Measurements from ENCODE around the gene MITF.

DNA sequence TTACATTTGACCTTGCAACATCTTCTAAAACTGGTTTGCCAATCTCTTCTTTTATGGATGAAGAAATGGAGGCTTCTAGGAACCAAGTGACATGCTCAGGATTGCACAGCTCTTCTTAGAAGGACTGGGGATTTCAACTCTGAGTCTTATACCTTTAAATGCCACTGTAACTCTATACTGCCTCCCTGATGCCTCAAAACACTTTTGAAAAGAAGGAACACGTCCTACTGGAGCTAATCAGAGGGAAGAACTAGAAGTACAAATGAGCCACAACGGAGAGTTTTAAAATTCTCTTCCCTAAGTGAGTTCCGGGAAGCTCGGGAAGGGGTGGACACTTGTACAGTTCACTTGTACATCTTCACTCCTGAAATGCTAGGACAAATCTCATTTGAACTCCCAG is 949 bp upstream of the MITF start:
- TF ChIP-seq, protein P1, sequence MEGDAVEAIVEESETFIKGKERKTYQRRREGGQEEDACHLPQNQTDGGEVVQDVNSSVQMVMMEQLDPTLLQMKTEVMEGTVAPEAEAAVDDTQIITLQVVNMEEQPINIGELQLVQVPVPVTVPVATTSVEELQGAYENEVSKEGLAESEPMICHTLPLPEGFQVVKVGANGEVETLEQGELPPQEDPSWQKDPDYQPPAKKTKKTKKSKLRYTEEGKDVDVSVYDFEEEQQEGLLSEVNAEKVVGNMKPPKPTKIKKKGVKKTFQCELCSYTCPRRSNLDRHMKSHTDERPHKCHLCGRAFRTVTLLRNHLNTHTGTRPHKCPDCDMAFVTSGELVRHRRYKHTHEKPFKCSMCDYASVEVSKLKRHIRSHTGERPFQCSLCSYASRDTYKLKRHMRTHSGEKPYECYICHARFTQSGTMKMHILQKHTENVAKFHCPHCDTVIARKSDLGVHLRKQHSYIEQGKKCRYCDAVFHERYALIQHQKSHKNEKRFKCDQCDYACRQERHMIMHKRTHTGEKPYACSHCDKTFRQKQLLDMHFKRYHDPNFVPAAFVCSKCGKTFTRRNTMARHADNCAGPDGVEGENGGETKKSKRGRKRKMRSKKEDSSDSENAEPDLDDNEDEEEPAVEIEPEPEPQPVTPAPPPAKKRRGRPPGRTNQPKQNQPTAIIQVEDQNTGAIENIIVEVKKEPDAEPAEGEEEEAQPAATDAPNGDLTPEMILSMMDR (IDR thresholded peaks at IDR 0.05) = no peak
- no peak for TF ChIP-seq POLR2AphosphoS5 (IDR thresholded peaks at IDR 0.05)
- TF ChIP-seq POLR2A (IDR thresholded peaks at IDR 0.05) = no peak

Data from stomach (tissue), 4 donors.